Small intestine (tissue), 7 donors: Measurements from ENCODE around the gene BTG2. TPM values are rescaled to one million over a fixed set of nuclear protein-coding genes. Genes with fewer than 3 reads are reported as not detected.

Experiments
- DNase-seq, 2 donors: peaks; one replicate each; pipeline versions ENCODE4 v3.0.0 to v3.0.0-alpha.2; 2013
- FAIRE-seq: peaks from 2 replicates; lab custom pipeline; 2012; peaks lifted over from hg19 to GRCh38; lab: Jason Lieb, UNC
- H3K27ac ChIP-seq, 3 donors: one replicate each; pipeline ENCODE4 v1.5.1; 2013; ENCODE audit warnings: low read length in 2 of 3, mild to moderate bottlenecking in 2 of 3, control low read depth in 1 of 3, inconsistent platforms in 1 of 3, low read depth in 1 of 3, moderate library complexity in 1 of 3
- H3K27me3 ChIP-seq, 3 donors: one replicate each; pipeline ENCODE4 v1.6.1; 2013; ENCODE audit warnings: low read length in 3 of 3, inconsistent platforms in 1 of 3; ENCODE audit not compliant: control insufficient read depth in 3 of 3, insufficient read depth in 3 of 3
- H3K36me3 ChIP-seq, 3 donors: one replicate each; pipeline ENCODE4 v1.6.1; 2013; ENCODE audit warnings: low read length in 3 of 3, inconsistent platforms in 1 of 3, low read depth in 1 of 3, mild to moderate bottlenecking in 1 of 3, moderate library complexity in 1 of 3; ENCODE audit not compliant: control insufficient read depth in 3 of 3, insufficient read depth in 2 of 3
- H3K4me1 ChIP-seq, 3 donors: one replicate each; pipeline ENCODE4 v1.6.1; 2013; ENCODE audit warnings: low read length in 2 of 3, inconsistent platforms in 1 of 3, low read depth in 1 of 3, mild to moderate bottlenecking in 1 of 3, moderate library complexity in 1 of 3; ENCODE audit not compliant: control insufficient read depth in 3 of 3, insufficient read depth in 2 of 3
- H3K4me3 ChIP-seq, 3 donors: one replicate each; pipeline ENCODE4 v1.5.1; 2013; ENCODE audit warnings: low read length in 3 of 3, control low read depth in 1 of 3, inconsistent platforms in 1 of 3, low read depth in 1 of 3, mild to moderate bottlenecking in 1 of 3, moderate library complexity in 1 of 3
- H3K9me3 ChIP-seq, 2 donors: one replicate each; pipeline ENCODE4 v1.6.1; 2013; ENCODE audit warnings: low read depth in 1 of 2, low read length in 1 of 2; ENCODE audit not compliant: control insufficient read depth in 2 of 2, insufficient read depth in 1 of 2
- WGBS, 3 donors: extraction: QIAGEN DNeasy Blood & Tissue Kit; methylation state at CpG; one replicate each; pipeline ENCODE4 v1.1.7; 2013; 5-methylcytosine and 5-hydroxymethylcytosine counted together
- polyA plus RNA-seq, 4 donors: library from polyadenylated mRNA; stranded (reverse) in 3 of 4; unstranded in 1 of 4; fragments of 200-250 nt in 3 of 4; fragments of 120-200 nt in 1 of 4; gene quantifications; one replicate each; pipeline versions ENCODE4 v1.2.1 to v1.2.3, GENCODE V29; 2013
- donor health status: healthy with polysubstance abuse.
- donor health status: control.
- donor health status: control.
- donor health status: Bipolar disorder and iron deficiency.
- donor health status: healthy.

BTG2 gene
- polyA plus RNA-seq, 4 donors = 15.9 to 193 (median 62.2) TPM

- Histone ChIP-seq H3K27me3 (no peaks in the 10 kb centered on the region), H3K4me3 (no peak overlapping the region), H3K4me1 (peaks cover 7 to 61% (median 9%) of the 10 kb centered on the region in 3 donors), H3K27ac (peak overlapping the region; percentile 17 to 83 (median 76)), H3K9me3 (no peaks in the 10 kb centered on the region), H3K36me3 (no peaks in the 10 kb centered on the region)
- FAIRE-seq (no peak), DNase-seq (no peak)
- WGBS, 3 donors = 53 to 64% (median 56%) methylated on average over 8 of the region's 8 CpGs
These were observed 26.4 kb upstream of the BTG2 start for GRCh38 chr1:203278885-203279406.

- H3K36me3 ChIP-seq = no peaks in the 10 kb centered on the region
- DNase-seq (no peak), FAIRE-seq (no peak)
- WGBS, 3 donors = 95 to 97% (median 96%) methylated on average over 5 of the region's 5 CpGs
- H3K27me3 ChIP-seq = no peaks in the 10 kb centered on the region
- peak overlapping the region in 1 of 3 donors; percentile 47 for H3K27ac ChIP-seq
- H3K9me3 ChIP-seq = no peaks in the 10 kb centered on the region
- no peak overlapping the region for H3K4me3 ChIP-seq
- H3K4me1 ChIP-seq = peaks cover 9 to 57% (median 12%) of the 10 kb centered on the region in 3 donors
These were observed 25.3 kb upstream of the BTG2 start for GRCh38 chr1:203280061-203280460.

- WGBS, 3 donors = 72 to 77% (median 76%) methylated on average over 3 of the region's 3 CpGs
These were observed 24.3 kb upstream of the BTG2 start for GRCh38 chr1:203281033-203281432.

GRCh38 chr1:203281851-203282661 lies 23.3 kb upstream of the BTG2 start:
- H3K4me1 ChIP-seq = peaks cover 14 to 74% (median 21%) of the 10 kb centered on the region in 3 donors
- DNase-seq (peak; percentile 43 to 64), FAIRE-seq (no peak)
- no peaks in the 10 kb centered on the region for H3K36me3 ChIP-seq
- WGBS, 3 donors = 42 to 59% (median 44%) methylated on average over 10 of the region's 10 CpGs
- H3K27me3 ChIP-seq = no peaks in the 10 kb centered on the region
- peak overlapping the region; percentile 34 to 86 (median 61) for H3K27ac ChIP-seq
- no peak overlapping the region for H3K4me3 ChIP-seq
- H3K9me3 ChIP-seq = no peaks in the 10 kb centered on the region

More at GRCh38 chr1:203281033-203281432, 24.3 kb upstream of the BTG2 start:
- H3K9me3 ChIP-seq = no peaks in the 10 kb centered on the region
- H3K36me3 ChIP-seq = no peaks in the 10 kb centered on the region
- FAIRE-seq (no peak), DNase-seq (no peak)
- no peak overlapping the region for H3K4me3 ChIP-seq
- peak overlapping the region in 1 of 3 donors; percentile 11 for H3K27ac ChIP-seq
- no peaks in the 10 kb centered on the region for H3K27me3 ChIP-seq
- H3K4me1 ChIP-seq = peaks cover 13 to 65% (median 14%) of the 10 kb centered on the region in 3 donors

- FAIRE-seq (no peak), DNase-seq (peak; percentile 79 to 91)
- no peaks in the 10 kb centered on the region for H3K9me3 ChIP-seq
- no peaks in the 10 kb centered on the region for H3K27me3 ChIP-seq
- WGBS, 3 donors = 29 to 66% (median 37%) methylated on average over 11 of the region's 11 CpGs
- peak overlapping the region; percentile 34 to 86 (median 61) for H3K27ac ChIP-seq
- peaks cover 18 to 78% (median 29%) of the 10 kb centered on the region in 3 donors for H3K4me1 ChIP-seq
- H3K4me3 ChIP-seq = no peak overlapping the region
- H3K36me3 ChIP-seq = no peaks in the 10 kb centered on the region
These were observed 22.4 kb upstream of the BTG2 start for GRCh38 chr1:203282720-203283542.

- 92 to 96% (median 93%) methylated on average over 6 of the region's 6 CpGs for WGBS, 3 donors
These were observed 21.7 kb upstream of the BTG2 start for GRCh38 chr1:203283597-203283996.

GRCh38 chr1:203284411-203285123 lies 20.8 kb upstream of the BTG2 start:
- no peaks in the 10 kb centered on the region for H3K36me3 ChIP-seq
- no peaks in the 10 kb centered on the region for H3K9me3 ChIP-seq
- H3K4me3 ChIP-seq = no peak overlapping the region
- DNase-seq = peak in 1 of 2 donors; percentile 56
- no peak for FAIRE-seq
- 66 to 73% (median 68%) methylated on average over 11 of the region's 11 CpGs for WGBS, 3 donors
- H3K27ac ChIP-seq = peak overlapping the region in 1 of 3 donors; percentile 10
- peaks cover 28 to 80% (median 40%) of the 10 kb centered on the region in 3 donors for H3K4me1 ChIP-seq
- no peaks in the 10 kb centered on the region for H3K27me3 ChIP-seq

More at GRCh38 chr1:203283597-203283996, 21.7 kb upstream of the BTG2 start:
- DNase-seq (no peak), FAIRE-seq (no peak)
- Histone ChIP-seq H3K4me1 (peaks cover 22 to 78% (median 33%) of the 10 kb centered on the region in 3 donors), H3K27ac (peak overlapping the region in 1 of 3 donors; percentile 86), H3K36me3 (no peaks in the 10 kb centered on the region), H3K4me3 (no peak overlapping the region), H3K27me3 (no peaks in the 10 kb centered on the region), H3K9me3 (no peaks in the 10 kb centered on the region)
